Measurements from ENCODE around the gene TBX18. TPM values are rescaled to one million over a fixed set of nuclear protein-coding genes. Genes with fewer than 3 reads are reported as not detected.

TBX18 gene
- total RNA-seq, 1 experiment from 2014 or later, result 14.4 TPM

DNA sequence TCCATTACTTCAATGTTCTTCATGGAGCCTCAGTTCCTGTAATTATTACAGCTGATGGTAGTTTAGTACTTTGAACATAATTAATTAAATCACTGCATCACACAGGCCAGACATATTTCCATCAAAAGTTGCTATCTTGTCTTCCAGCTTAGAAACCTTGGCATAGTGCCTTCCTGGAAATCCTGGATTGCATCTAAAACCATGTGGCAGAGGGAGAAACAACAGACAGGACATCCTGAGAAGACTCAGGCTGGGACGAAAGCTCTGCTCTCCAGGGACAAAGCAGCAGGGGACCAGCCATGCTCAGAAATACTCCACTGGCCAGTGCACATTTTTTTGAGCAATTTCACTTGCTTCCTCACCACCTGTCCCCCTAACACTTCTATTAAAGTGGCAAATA, 55.3 kb downstream of the TBX18 start:
- Histone ChIP-seq H3K9me2 (ENCODE audit: insufficient read depth) (no peaks in the 10 kb centered on the region), H3K4me3 (replicated peaks in 1 of 2; ENCODE audit: low read depth in 1 of 2, low read length in 2 of 2) (no peak overlapping the region), H3K4me1 (ENCODE audit: control insufficient read depth in 1 of 2, insufficient read depth in 2 of 2, low read length in 2 of 2) (no peaks in the 10 kb centered on the region), H3K4me2 (ENCODE audit: low read length) (no peak overlapping the region), H2AFZ (ENCODE audit: low read depth, low read length, poor library complexity, severe bottlenecking) (no peak overlapping the region), H3K9me3 (ENCODE audit: control insufficient read depth in 1 of 2, insufficient read depth in 1 of 2, low read depth in 1 of 2, low read length in 2 of 2) (no peaks in the 10 kb centered on the region), H3K36me3 (ENCODE audit: control insufficient read depth in 1 of 2, insufficient read depth in 2 of 2, low read length in 2 of 2) (no peaks in the 10 kb centered on the region), H3K79me2 (ENCODE audit: insufficient read depth, low read length) (no peaks in the 10 kb centered on the region), H4K20me1 (ENCODE audit: insufficient read depth) (no peaks in the 10 kb centered on the region), H3K9ac (ENCODE audit: low read length) (no peak overlapping the region), H3K27ac (ENCODE audit: low read depth, low read length) (no peak overlapping the region), H3K27me3 (ENCODE audit: insufficient read depth, low read length) (no peaks in the 10 kb centered on the region)
- ChIA-PET RAD21 (ENCODE audit: low non-redundant PET in 1 of 2, low total read pairs in 2 of 2, uncharacterized antibody in 2 of 2, unreplicated experiment in 2 of 2) (no interaction called here), POLR2A (no interaction called here), CTCF (no interaction called here)
- intact Hi-C loops (cut with micrococcal nuclease), result no loop called here
- BruUV-seq (replicated peaks), result no TSS peak
- no peak for TF ChIP-seq RAD21 (IDR thresholded peaks at IDR 0.05; ENCODE audit: low read depth)
- no peak for TF ChIP-seq SP1 (IDR thresholded peaks at IDR 0.05; ENCODE audit: low read depth)
- TF ChIP-seq EGR1 (IDR thresholded peaks at IDR 0.05; ENCODE audit: low read depth), result no peak
- TF ChIP-seq, protein P1, sequence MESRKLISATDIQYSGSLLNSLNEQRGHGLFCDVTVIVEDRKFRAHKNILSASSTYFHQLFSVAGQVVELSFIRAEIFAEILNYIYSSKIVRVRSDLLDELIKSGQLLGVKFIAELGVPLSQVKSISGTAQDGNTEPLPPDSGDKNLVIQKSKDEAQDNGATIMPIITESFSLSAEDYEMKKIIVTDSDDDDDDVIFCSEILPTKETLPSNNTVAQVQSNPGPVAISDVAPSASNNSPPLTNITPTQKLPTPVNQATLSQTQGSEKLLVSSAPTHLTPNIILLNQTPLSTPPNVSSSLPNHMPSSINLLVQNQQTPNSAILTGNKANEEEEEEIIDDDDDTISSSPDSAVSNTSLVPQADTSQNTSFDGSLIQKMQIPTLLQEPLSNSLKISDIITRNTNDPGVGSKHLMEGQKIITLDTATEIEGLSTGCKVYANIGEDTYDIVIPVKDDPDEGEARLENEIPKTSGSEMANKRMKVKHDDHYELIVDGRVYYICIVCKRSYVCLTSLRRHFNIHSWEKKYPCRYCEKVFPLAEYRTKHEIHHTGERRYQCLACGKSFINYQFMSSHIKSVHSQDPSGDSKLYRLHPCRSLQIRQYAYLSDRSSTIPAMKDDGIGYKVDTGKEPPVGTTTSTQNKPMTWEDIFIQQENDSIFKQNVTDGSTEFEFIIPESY (IDR thresholded peaks at IDR 0.05; ENCODE audit: extremely low read depth, insufficient replicate concordance, low read length), result no peak
- no peak for TF ChIP-seq JUND (IDR thresholded peaks at IDR 0.05)
- TF ChIP-seq ZFX (IDR thresholded peaks at IDR 0.05), result no peak
- TF ChIP-seq, protein P2, sequence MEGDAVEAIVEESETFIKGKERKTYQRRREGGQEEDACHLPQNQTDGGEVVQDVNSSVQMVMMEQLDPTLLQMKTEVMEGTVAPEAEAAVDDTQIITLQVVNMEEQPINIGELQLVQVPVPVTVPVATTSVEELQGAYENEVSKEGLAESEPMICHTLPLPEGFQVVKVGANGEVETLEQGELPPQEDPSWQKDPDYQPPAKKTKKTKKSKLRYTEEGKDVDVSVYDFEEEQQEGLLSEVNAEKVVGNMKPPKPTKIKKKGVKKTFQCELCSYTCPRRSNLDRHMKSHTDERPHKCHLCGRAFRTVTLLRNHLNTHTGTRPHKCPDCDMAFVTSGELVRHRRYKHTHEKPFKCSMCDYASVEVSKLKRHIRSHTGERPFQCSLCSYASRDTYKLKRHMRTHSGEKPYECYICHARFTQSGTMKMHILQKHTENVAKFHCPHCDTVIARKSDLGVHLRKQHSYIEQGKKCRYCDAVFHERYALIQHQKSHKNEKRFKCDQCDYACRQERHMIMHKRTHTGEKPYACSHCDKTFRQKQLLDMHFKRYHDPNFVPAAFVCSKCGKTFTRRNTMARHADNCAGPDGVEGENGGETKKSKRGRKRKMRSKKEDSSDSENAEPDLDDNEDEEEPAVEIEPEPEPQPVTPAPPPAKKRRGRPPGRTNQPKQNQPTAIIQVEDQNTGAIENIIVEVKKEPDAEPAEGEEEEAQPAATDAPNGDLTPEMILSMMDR (IDR thresholded peaks at IDR 0.05 in 2 of 3, conservative IDR thresholded peaks at IDR 0.05 in 1 of 3; ENCODE audit: borderline replicate concordance in 1 of 3, insufficient read depth in 1 of 3, low read depth in 2 of 3, low read length in 2 of 3), result no peak
- TF ChIP-seq ELF1 (IDR thresholded peaks at IDR 0.05; ENCODE audit: borderline replicate concordance, low read depth), result no peak
- TF ChIP-seq, protein P3, sequence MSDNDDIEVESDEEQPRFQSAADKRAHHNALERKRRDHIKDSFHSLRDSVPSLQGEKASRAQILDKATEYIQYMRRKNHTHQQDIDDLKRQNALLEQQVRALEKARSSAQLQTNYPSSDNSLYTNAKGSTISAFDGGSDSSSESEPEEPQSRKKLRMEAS (IDR thresholded peaks at IDR 0.05), result no peak
- TF ChIP-seq POLR2AphosphoS5 (IDR thresholded peaks at IDR 0.05; ENCODE audit: low read depth, low read length), result no peak
- no peak for TF ChIP-seq ZNF274 (IDR thresholded peaks at IDR 0.05; ENCODE audit: low read depth, low read length)
- TF ChIP-seq, protein P4, sequence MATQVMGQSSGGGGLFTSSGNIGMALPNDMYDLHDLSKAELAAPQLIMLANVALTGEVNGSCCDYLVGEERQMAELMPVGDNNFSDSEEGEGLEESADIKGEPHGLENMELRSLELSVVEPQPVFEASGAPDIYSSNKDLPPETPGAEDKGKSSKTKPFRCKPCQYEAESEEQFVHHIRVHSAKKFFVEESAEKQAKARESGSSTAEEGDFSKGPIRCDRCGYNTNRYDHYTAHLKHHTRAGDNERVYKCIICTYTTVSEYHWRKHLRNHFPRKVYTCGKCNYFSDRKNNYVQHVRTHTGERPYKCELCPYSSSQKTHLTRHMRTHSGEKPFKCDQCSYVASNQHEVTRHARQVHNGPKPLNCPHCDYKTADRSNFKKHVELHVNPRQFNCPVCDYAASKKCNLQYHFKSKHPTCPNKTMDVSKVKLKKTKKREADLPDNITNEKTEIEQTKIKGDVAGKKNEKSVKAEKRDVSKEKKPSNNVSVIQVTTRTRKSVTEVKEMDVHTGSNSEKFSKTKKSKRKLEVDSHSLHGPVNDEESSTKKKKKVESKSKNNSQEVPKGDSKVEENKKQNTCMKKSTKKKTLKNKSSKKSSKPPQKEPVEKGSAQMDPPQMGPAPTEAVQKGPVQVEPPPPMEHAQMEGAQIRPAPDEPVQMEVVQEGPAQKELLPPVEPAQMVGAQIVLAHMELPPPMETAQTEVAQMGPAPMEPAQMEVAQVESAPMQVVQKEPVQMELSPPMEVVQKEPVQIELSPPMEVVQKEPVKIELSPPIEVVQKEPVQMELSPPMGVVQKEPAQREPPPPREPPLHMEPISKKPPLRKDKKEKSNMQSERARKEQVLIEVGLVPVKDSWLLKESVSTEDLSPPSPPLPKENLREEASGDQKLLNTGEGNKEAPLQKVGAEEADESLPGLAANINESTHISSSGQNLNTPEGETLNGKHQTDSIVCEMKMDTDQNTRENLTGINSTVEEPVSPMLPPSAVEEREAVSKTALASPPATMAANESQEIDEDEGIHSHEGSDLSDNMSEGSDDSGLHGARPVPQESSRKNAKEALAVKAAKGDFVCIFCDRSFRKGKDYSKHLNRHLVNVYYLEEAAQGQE (IDR thresholded peaks at IDR 0.05; ENCODE audit: low read depth), result no peak
- TF ChIP-seq, protein P5, sequence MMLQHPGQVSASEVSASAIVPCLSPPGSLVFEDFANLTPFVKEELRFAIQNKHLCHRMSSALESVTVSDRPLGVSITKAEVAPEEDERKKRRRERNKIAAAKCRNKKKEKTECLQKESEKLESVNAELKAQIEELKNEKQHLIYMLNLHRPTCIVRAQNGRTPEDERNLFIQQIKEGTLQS (IDR thresholded peaks at IDR 0.05), result no peak
- TF ChIP-seq FOSL1 (IDR thresholded peaks at IDR 0.05; ENCODE audit: low read depth), result no peak
- no peak for TF ChIP-seq TCF7L2 (IDR thresholded peaks at IDR 0.05; ENCODE audit: borderline replicate concordance, extremely low read depth, insufficient read depth, insufficient read length)
- DNase-seq (ENCODE audit: low read depth, low spot score) (no peak), ATAC-seq (no peak)

Data from HCT116 (cell line).